SK-N-SH (cell line): ENCODE results near the gene MFSD11. TPM values are rescaled to one million over a fixed set of nuclear protein-coding genes. Genes with fewer than 3 reads are reported as not detected.

Experiments
- CTCF ChIA-PET: fragments of 300-600, 350-600 bp; formaldehyde crosslinking; extraction: SDS; loops from one replicate; lab custom pipeline; 2021; lab: Yijun Ruan, JAX
- POLR2A ChIA-PET: fragments of 350-600 bp; sonication (Branson Sonifier 250); formaldehyde crosslinking; extraction: SDS; loops from one replicate; lab custom pipeline; 2020; ENCODE audit warnings: antibody characterized with exemption, inconsistent platforms; lab: Yijun Ruan, JAX
- DNase-seq: peaks from one replicate; pipeline ENCODE4 v3.0.0; 2012
- H2AFZ ChIP-seq: fragments of 200-600 bp; sonication (generic); 2 replicates; pipeline ENCODE4 v1.8.1; 2016; ENCODE audit warnings: antibody characterized with exemption, mild to moderate bottlenecking, low read depth
- H3F3A ChIP-seq: fragments of 200-600 bp; sonication (generic); replicated peaks from 2 replicates; pipeline ENCODE3; 2016; ENCODE audit warnings: antibody characterized with exemption, mild to moderate bottlenecking; ENCODE audit not compliant: insufficient read depth
- H3K27ac ChIP-seq, 2 experiments: fragments of 200-500 bp in 1 of 2; fragments of 200-600 bp in 1 of 2; sonication (Bioruptor generic) in 1 of 2; sonication (generic), shearing (Covaris generic) in 1 of 2; 2 replicates each; pipeline versions ENCODE4 v1.5.1 to v1.6.1; 2014 to 2016; ENCODE audit warnings: low read depth in 2 of 2, inconsistent platforms in 1 of 2, low read length in 1 of 2, mild to moderate bottlenecking in 1 of 2, mixed read lengths in 1 of 2
- H3K27me3 ChIP-seq: fragments of 200-600 bp; sonication (generic), shearing (Covaris generic); 2 replicates; pipeline ENCODE4 v1.6.1; 2016; ENCODE audit warnings: mixed run types; ENCODE audit not compliant: insufficient read depth
- H3K36me3 ChIP-seq, 2 experiments: fragments of 200-500 bp in 1 of 2; fragments of 200-600 bp in 1 of 2; sonication (Bioruptor generic) in 1 of 2; sonication (generic) in 1 of 2; replicated peaks in 1 of 2; 2 replicates each; pipeline versions ENCODE3 to v1.5.1; 2014 to 2016; ENCODE audit warnings: low read length in 1 of 2, mild to moderate bottlenecking in 1 of 2; ENCODE audit not compliant: insufficient read depth in 2 of 2, control insufficient read depth in 1 of 2
- H3K4me1 ChIP-seq, 2 experiments: fragments of 200-500 bp in 1 of 2; fragments of 200-600 bp in 1 of 2; sonication (Bioruptor generic) in 1 of 2; sonication (generic), shearing (Covaris generic) in 1 of 2; 2 replicates each; pipeline versions ENCODE4 v1.5.1 to v1.6.1; 2014 to 2016; ENCODE audit warnings: low read depth in 1 of 2, low read length in 1 of 2, mixed run types in 1 of 2; ENCODE audit not compliant: insufficient read depth in 2 of 2, control insufficient read depth in 1 of 2
- H3K4me2 ChIP-seq: fragments of 200-600 bp; sonication (generic), shearing (Covaris generic); 2 replicates; pipeline ENCODE4 v1.6.1; 2017; ENCODE audit warnings: mixed run types
- H3K4me3 ChIP-seq, 2 experiments: fragments of 200-500 bp in 1 of 2; fragments of 200-600 bp in 1 of 2; sonication (Bioruptor generic) in 1 of 2; sonication (generic), shearing (Covaris generic) in 1 of 2; 2 replicates each; pipeline versions ENCODE4 v1.5.1 to v1.8.1; 2014 to 2016; ENCODE audit warnings: low read depth in 2 of 2, inconsistent platforms in 1 of 2, low read length in 1 of 2, mild to moderate bottlenecking in 1 of 2, mixed read lengths in 1 of 2, moderate library complexity in 1 of 2
- H3K79me2 ChIP-seq: fragments of 200-600 bp; sonication (generic); 2 replicates; pipeline ENCODE4 v1.8.1; 2017; ENCODE audit warnings: mild to moderate bottlenecking; ENCODE audit not compliant: insufficient read depth
- H3K9ac ChIP-seq: fragments of 200-600 bp; sonication (generic); 2 replicates; pipeline ENCODE4 v1.6.1; 2017; ENCODE audit warnings: mixed run types
- H3K9me2 ChIP-seq: fragments of 200-600 bp; sonication (generic); 2 replicates; pipeline ENCODE4 v1.6.1; 2017; ENCODE audit warnings: mixed run types
- H3K9me3 ChIP-seq: fragments of 200-600 bp; sonication (generic); 2 replicates; pipeline ENCODE4 v1.6.1; 2017; ENCODE audit warnings: mixed run types, mild to moderate bottlenecking, moderate library complexity
- H4K20me1 ChIP-seq: fragments of 200-600 bp; sonication (generic); 2 replicates; pipeline ENCODE4 v1.6.1; 2017; ENCODE audit warnings: mild to moderate bottlenecking, mixed run types; ENCODE audit not compliant: insufficient read depth
- ELF1 ChIP-seq: IDR thresholded peaks from 2 replicates; pipeline ENCODE4 v1.4.0; 2012
- EP300 ChIP-seq, 2 experiments: IDR thresholded peaks; 2 replicates each; pipeline versions ENCODE4 v1.4.0 to v1.6.1; 2012; ENCODE audit warnings: borderline replicate concordance in 1 of 2, low read depth in 1 of 2, low read length in 1 of 2
- FOXJ3 ChIP-seq: sonication (generic); formaldehyde crosslinking; IDR thresholded peaks from 2 replicates; pipeline ENCODE4 v1.5.1; 2020; ENCODE audit warnings: mild to moderate bottlenecking, missing genetic modification reagents
- IRF3 ChIP-seq: fragments of 150-350 bp; IDR thresholded peaks from 2 replicates; pipeline ENCODE4 v1.6.1; 2016; ENCODE audit warnings: mild to moderate bottlenecking, low read depth, low read length
- POLR2AphosphoS5 ChIP-seq: IDR thresholded peaks from 2 replicates; pipeline ENCODE4 v1.6.1; 2012; ENCODE audit warnings: low read depth, low read length
- RAD21 ChIP-seq: IDR thresholded peaks from 2 replicates; pipeline ENCODE4 v1.6.1; 2012; ENCODE audit warnings: mild to moderate bottlenecking, low read length
- RCOR1 ChIP-seq: fragments of 150-350 bp; IDR thresholded peaks from 2 replicates; pipeline ENCODE4 v1.6.1; 2017; ENCODE audit warnings: antibody characterized with exemption, low read length
- RFX5 ChIP-seq: IDR thresholded peaks from 2 replicates; pipeline ENCODE4 v1.6.1; 2012; ENCODE audit warnings: mild to moderate bottlenecking, improper control_type of control experiment, low read length
- RXRA ChIP-seq: IDR thresholded peaks from 2 replicates; pipeline ENCODE4 v1.4.0; 2012; ENCODE audit warnings: low read depth, mild to moderate bottlenecking, borderline replicate concordance
- SIN3A ChIP-seq: IDR thresholded peaks from 2 replicates; pipeline ENCODE4 v1.6.1; 2012; ENCODE audit warnings: low read depth, mild to moderate bottlenecking, low read length, moderate library complexity, borderline replicate concordance
- TEAD4 ChIP-seq: IDR thresholded peaks from 2 replicates; pipeline ENCODE4 v1.4.0; 2012; ENCODE audit warnings: mild to moderate bottlenecking, borderline replicate concordance; ENCODE audit not compliant: insufficient read depth
- USF1 ChIP-seq: IDR thresholded peaks from 2 replicates; pipeline ENCODE4 v1.4.0; 2012; ENCODE audit warnings: low read depth, borderline replicate concordance
- YY1 ChIP-seq: IDR thresholded peaks from 2 replicates; pipeline ENCODE4 v1.4.0; 2012; ENCODE audit warnings: low read depth, mild to moderate bottlenecking
- WGBS: methylation state at CpG from one replicate; pipeline ENCODE4 v1.1.6; 2017; ENCODE audit warnings: low lambda C conversion rate; 5-methylcytosine and 5-hydroxymethylcytosine counted together
- polyA plus RNA-seq, 3 experiments: library from polyadenylated mRNA; depleted of rRNA; stranded (reverse); fragments of >200 nt; gene quantifications; 2 replicates each; pipeline ENCODE4 v1.2.3, GENCODE V29; 2012
- TF ChIP-seq, protein P1 (sequence below): IDR thresholded peaks from 2 replicates; pipeline ENCODE4; 2012
- TF ChIP-seq, protein P2 (sequence below): fragments of 150-350 bp; IDR thresholded peaks from 2 replicates; pipeline ENCODE4 v1.6.1; 2017; ENCODE audit warnings: antibody characterized with exemption, low read length, low read depth, borderline replicate concordance

The MFSD11 gene
- polyA plus RNA-seq, 1 of the 3 experiments (the other 2 are of a cell fraction) = 22.7 TPM

- no peaks in the 10 kb centered on the region for H3K9me2 ChIP-seq
- peaks cover 0 to 24% of the 10 kb centered on the region in 2 experiments; a peak in 3 of 4 replicates for H3K4me1 ChIP-seq
- no peak overlapping the region for H3K9ac ChIP-seq
- WGBS = 98% methylated on average over 16 of the region's 16 CpGs
- CTCF ChIA-PET = interaction anchor here (1.0 to 14.3 kb wide), 8 partner anchors 7 to 348 kb away, joined by 3 to 255 read pairs (median 9); partner anchors contain the start of genes JMJD6 and METTL23
- H3K9me3 ChIP-seq = no peaks in the 10 kb centered on the region
- no peak overlapping the region for H3K4me3 ChIP-seq
- peaks cover 21% of the 10 kb centered on the region for H4K20me1 ChIP-seq
- peaks cover 55% of the 10 kb centered on the region for H3K79me2 ChIP-seq
- no peak overlapping the region for H3K4me2 ChIP-seq
- no peak for DNase-seq
- no peaks in the 10 kb centered on the region for H3K27me3 ChIP-seq
- peaks cover 41% of the 10 kb centered on the region for H3F3A ChIP-seq
- no peak overlapping the region; a peak in 1 of 4 replicates for H3K27ac ChIP-seq
- H3K36me3 ChIP-seq = peaks cover 72 to 74% of the 10 kb centered on the region in 2 experiments
- POLR2A ChIA-PET = interaction anchor here (0.7 kb wide), 2 partner anchors 15 to 388 kb away, joined by 3 read pairs; no protein-coding TSS in a partner anchor
- H2AFZ ChIP-seq = no peak overlapping the region
- TF ChIP-seq FOXJ3 (CRISPR knock-in tag) = no peak
- TF ChIP-seq ELF1 = no peak
- TF ChIP-seq IRF3 = no peak
- TF ChIP-seq RXRA = no peak
- TF ChIP-seq EP300 (IDR thresholded peaks at IDR 0.05; ENCODE audit: borderline replicate concordance in 1 of 2, low read depth in 1 of 2, low read length in 1 of 2) = no peak
- TF ChIP-seq POLR2AphosphoS5 = no peak
- TF ChIP-seq USF1 = no peak
- no peak for TF ChIP-seq YY1
- TF ChIP-seq RFX5 = no peak
- no peak for TF ChIP-seq TEAD4
- TF ChIP-seq, protein P1, sequence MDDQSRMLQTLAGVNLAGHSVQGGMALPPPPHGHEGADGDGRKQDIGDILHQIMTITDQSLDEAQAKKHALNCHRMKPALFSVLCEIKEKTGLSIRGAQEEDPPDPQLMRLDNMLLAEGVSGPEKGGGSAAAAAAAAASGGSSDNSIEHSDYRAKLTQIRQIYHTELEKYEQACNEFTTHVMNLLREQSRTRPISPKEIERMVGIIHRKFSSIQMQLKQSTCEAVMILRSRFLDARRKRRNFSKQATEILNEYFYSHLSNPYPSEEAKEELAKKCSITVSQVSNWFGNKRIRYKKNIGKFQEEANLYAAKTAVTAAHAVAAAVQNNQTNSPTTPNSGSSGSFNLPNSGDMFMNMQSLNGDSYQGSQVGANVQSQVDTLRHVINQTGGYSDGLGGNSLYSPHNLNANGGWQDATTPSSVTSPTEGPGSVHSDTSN = no peak
- TF ChIP-seq, protein P2, sequence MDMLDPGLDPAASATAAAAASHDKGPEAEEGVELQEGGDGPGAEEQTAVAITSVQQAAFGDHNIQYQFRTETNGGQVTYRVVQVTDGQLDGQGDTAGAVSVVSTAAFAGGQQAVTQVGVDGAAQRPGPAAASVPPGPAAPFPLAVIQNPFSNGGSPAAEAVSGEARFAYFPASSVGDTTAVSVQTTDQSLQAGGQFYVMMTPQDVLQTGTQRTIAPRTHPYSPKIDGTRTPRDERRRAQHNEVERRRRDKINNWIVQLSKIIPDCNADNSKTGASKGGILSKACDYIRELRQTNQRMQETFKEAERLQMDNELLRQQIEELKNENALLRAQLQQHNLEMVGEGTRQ = no peak
- TF ChIP-seq RAD21 = no peak
- TF ChIP-seq, all 33 proteins: peak for 0
These were observed 19.4 kb upstream of the MFSD11 start for GRCh38 chr17:76718516-76718915.

DNA sequence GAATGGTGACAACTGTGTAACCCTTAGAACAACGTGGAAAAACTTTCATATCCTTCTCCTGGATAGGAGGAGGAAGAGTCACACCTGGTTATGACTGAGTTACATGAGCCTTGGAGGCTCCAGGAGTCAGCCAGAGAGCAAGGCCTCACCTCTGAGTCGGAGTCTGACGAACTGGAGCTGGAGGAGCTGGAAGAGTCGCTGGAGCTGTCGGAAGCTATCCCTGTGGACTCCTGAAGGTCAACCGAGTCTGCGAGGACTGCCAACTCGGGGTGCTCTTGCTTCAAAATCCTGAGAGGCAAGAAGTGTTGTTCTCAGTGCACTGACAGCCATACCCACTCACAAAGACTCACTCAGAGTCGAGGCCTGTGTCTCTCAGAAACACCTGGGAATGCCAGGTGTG lies 17.7 kb upstream of the MFSD11 start:
- peaks cover 59% of the 10 kb centered on the region for H3K79me2 ChIP-seq
- no peak overlapping the region for H2AFZ ChIP-seq
- WGBS = 91% methylated on average over 9 of the region's 9 CpGs
- no peak overlapping the region for H3K27ac ChIP-seq
- H3K9ac ChIP-seq = no peak overlapping the region
- H3K36me3 ChIP-seq = peaks cover 69 to 82% of the 10 kb centered on the region in 2 experiments
- DNase-seq = no peak
- H3K9me3 ChIP-seq = no peaks in the 10 kb centered on the region
- H3K4me3 ChIP-seq = no peak overlapping the region
- ChIA-PET POLR2A (interaction anchor here (2.0 kb wide), 1 partner anchor 18 kb away, joined by 4 read pairs; the partner anchor contains the start of gene MFSD11), CTCF (interaction anchor here (0.7 to 14.3 kb wide), 6 partner anchors 11 to 447 kb away, joined by 3 to 255 read pairs (median 4); no protein-coding TSS in a partner anchor)
- no peaks in the 10 kb centered on the region for H3K27me3 ChIP-seq
- no peak overlapping the region for H3K4me2 ChIP-seq
- H3K9me2 ChIP-seq = no peaks in the 10 kb centered on the region
- peaks cover 25% of the 10 kb centered on the region for H4K20me1 ChIP-seq
- peaks cover 5 to 31% of the 10 kb centered on the region in 2 experiments; a peak in 3 of 4 replicates for H3K4me1 ChIP-seq
- no peak for TF ChIP-seq SIN3A
- no peak for TF ChIP-seq RCOR1
- TF ChIP-seq ELF1 = no peak
- TF ChIP-seq, protein P2 = no peak
- H3F3A ChIP-seq = peaks cover 37% of the 10 kb centered on the region
